Neural progenitor cell (in vitro differentiated cells): ENCODE measurements around the gene ALDH1A3. TPM values are rescaled to one million over a fixed set of nuclear protein-coding genes. Genes with fewer than 3 reads are reported as not detected.

Experiments
- DNase-seq: peaks from one replicate; pipeline ENCODE4 v3.0.0-alpha.2; 2016; ENCODE audit warnings: low spot score
- H2AFZ ChIP-seq: fragments of 200-600 bp; sonication (generic); replicated peaks from 2 replicates; pipeline ENCODE4 v1.6.1; 2016; ENCODE audit warnings: antibody characterized with exemption
- H3F3A ChIP-seq: fragments of 200-600 bp; sonication (generic); 2 replicates; pipeline ENCODE4 v1.6.1; 2016; ENCODE audit warnings: antibody characterized with exemption, low read depth
- H3K27ac ChIP-seq: fragments of 200-600 bp; sonication (generic); 2 replicates; pipeline ENCODE4 v1.5.1; 2016; ENCODE audit warnings: mild to moderate bottlenecking
- H3K27me3 ChIP-seq: fragments of 200-600 bp; sonication (generic); 2 replicates; pipeline ENCODE4 v1.6.1; 2016; ENCODE audit warnings: mild to moderate bottlenecking, moderate library complexity
- H3K36me3 ChIP-seq: fragments of 200-600 bp; sonication (generic); 2 replicates; pipeline ENCODE4 v1.5.1; 2016
- H3K4me1 ChIP-seq: fragments of 200-600 bp; sonication (generic); 2 replicates; pipeline ENCODE4 v1.6.1; 2016; ENCODE audit warnings: mixed run types
- H3K4me2 ChIP-seq: fragments of 200-600 bp; sonication (generic); 2 replicates; pipeline ENCODE4 v1.6.1; 2016
- H3K4me3 ChIP-seq: fragments of 200-600 bp; sonication (generic); 2 replicates; pipeline ENCODE4 v1.5.1; 2016
- H3K79me2 ChIP-seq: fragments of 200-600 bp; sonication (generic); 2 replicates; pipeline ENCODE4 v1.6.1; 2016; ENCODE audit warnings: low read depth
- H3K9ac ChIP-seq: fragments of 200-600 bp; sonication (generic); 2 replicates; pipeline ENCODE4 v1.6.1; 2016
- H3K9me3 ChIP-seq: fragments of 200-600 bp; sonication (generic); 2 replicates; pipeline ENCODE4 v1.5.1; 2016; ENCODE audit warnings: low read depth
- H4K20me1 ChIP-seq: fragments of 200-600 bp; sonication (generic); 2 replicates; pipeline ENCODE4 v1.6.1; 2016; ENCODE audit warnings: low read depth
- H3K27ac Mint-ChIP-seq: 3 replicates; pipeline ENCODE4 v1.8.0; 2021; ENCODE audit warnings: mixed read lengths
- H3K27me3 Mint-ChIP-seq: 2 replicates; pipeline ENCODE4 v1.8.0; 2022; ENCODE audit warnings: low read depth, mild to moderate bottlenecking, inconsistent platforms, moderate library complexity, mixed read lengths; ENCODE audit not compliant: insufficient read depth
- H3K36me3 Mint-ChIP-seq: 3 replicates; pipeline ENCODE4 v1.8.0; 2021; ENCODE audit warnings: mixed read lengths
- H3K4me1 Mint-ChIP-seq: 3 replicates; pipeline ENCODE4 v1.8.0; 2021; ENCODE audit warnings: mixed read lengths
- H3K4me3 Mint-ChIP-seq: 3 replicates; pipeline ENCODE4 v1.8.0; 2021; ENCODE audit warnings: mild to moderate bottlenecking, moderate library complexity, mixed read lengths
- H3K9me3 Mint-ChIP-seq: 3 replicates; pipeline ENCODE4 v1.8.0; 2020; ENCODE audit warnings: mixed read lengths
- EZH2 ChIP-seq: fragments of 200-600 bp; sonication (generic); IDR thresholded peaks from 2 replicates; pipeline ENCODE4 v1.6.1; 2017; ENCODE audit warnings: antibody characterized with exemption, mild to moderate bottlenecking, moderate library complexity
- EZH2phosphoT487 ChIP-seq: fragments of 200-600 bp; sonication (generic); IDR thresholded peaks from 2 replicates; pipeline ENCODE4 v1.6.1; 2017; ENCODE audit warnings: antibody characterized with exemption
- total RNA-seq: library from RNA; depleted of rRNA; stranded (reverse); fragments of >200 nt; gene quantifications from 2 replicates; pipeline ENCODE4 v1.2.3, GENCODE V29; 2015; ENCODE audit warnings: low replicate concordance
- TF ChIP-seq, protein P1 (sequence below): fragments of 200-600 bp; sonication (generic); IDR thresholded peaks from 2 replicates; pipeline ENCODE4 v1.5.1; 2017; ENCODE audit warnings: antibody characterized with exemption, mild to moderate bottlenecking

Gene ALDH1A3
- total RNA-seq, 1 donor from 2014 or later: 0.80 TPM

DNA sequence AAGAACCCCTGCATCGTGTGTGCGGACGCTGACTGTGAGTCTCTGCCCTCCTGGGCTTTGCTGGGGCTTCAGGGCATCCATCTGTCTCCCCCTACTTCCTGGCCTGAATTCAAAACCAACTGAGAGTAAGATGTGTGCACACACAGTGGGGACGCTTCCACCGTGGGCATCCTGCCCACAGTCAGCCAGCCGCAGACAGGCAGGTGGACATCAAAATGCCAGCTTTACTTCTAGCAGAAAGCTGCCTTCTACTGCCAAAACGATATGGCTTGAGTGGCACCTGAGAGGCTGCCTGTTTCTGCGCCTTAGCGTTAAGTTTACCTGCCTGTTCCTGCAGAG lies 18.5 kb downstream of the ALDH1A3 start:
- Mint-ChIP-seq H3K4me3 (no peak overlapping the region), H3K9me3 (no peaks in the 10 kb centered on the region), H3K36me3 (no peaks in the 10 kb centered on the region), H3K4me1 (peaks cover 34% of the 10 kb centered on the region), H3K27me3 (peaks cover 22% of the 10 kb centered on the region), H3K27ac (no peak overlapping the region)
- Histone ChIP-seq H3K36me3 (no peaks in the 10 kb centered on the region), H3K9me3 (no peaks in the 10 kb centered on the region), H3K27ac (no peak overlapping the region), H4K20me1 (no peaks in the 10 kb centered on the region), H3K4me2 (no peak overlapping the region), H3K4me1 (peaks cover 8% of the 10 kb centered on the region), H3K27me3 (no peaks in the 10 kb centered on the region), H3K4me3 (no peak overlapping the region), H3F3A (no peaks in the 10 kb centered on the region), H3K79me2 (no peaks in the 10 kb centered on the region), H2AFZ (no peak overlapping the region), H3K9ac (no peak overlapping the region)
- no peak for DNase-seq
- TF ChIP-seq EZH2 (no peak), EZH2phosphoT487 (no peak)
- TF ChIP-seq, protein P1, sequence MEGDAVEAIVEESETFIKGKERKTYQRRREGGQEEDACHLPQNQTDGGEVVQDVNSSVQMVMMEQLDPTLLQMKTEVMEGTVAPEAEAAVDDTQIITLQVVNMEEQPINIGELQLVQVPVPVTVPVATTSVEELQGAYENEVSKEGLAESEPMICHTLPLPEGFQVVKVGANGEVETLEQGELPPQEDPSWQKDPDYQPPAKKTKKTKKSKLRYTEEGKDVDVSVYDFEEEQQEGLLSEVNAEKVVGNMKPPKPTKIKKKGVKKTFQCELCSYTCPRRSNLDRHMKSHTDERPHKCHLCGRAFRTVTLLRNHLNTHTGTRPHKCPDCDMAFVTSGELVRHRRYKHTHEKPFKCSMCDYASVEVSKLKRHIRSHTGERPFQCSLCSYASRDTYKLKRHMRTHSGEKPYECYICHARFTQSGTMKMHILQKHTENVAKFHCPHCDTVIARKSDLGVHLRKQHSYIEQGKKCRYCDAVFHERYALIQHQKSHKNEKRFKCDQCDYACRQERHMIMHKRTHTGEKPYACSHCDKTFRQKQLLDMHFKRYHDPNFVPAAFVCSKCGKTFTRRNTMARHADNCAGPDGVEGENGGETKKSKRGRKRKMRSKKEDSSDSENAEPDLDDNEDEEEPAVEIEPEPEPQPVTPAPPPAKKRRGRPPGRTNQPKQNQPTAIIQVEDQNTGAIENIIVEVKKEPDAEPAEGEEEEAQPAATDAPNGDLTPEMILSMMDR: no peak

DNA sequence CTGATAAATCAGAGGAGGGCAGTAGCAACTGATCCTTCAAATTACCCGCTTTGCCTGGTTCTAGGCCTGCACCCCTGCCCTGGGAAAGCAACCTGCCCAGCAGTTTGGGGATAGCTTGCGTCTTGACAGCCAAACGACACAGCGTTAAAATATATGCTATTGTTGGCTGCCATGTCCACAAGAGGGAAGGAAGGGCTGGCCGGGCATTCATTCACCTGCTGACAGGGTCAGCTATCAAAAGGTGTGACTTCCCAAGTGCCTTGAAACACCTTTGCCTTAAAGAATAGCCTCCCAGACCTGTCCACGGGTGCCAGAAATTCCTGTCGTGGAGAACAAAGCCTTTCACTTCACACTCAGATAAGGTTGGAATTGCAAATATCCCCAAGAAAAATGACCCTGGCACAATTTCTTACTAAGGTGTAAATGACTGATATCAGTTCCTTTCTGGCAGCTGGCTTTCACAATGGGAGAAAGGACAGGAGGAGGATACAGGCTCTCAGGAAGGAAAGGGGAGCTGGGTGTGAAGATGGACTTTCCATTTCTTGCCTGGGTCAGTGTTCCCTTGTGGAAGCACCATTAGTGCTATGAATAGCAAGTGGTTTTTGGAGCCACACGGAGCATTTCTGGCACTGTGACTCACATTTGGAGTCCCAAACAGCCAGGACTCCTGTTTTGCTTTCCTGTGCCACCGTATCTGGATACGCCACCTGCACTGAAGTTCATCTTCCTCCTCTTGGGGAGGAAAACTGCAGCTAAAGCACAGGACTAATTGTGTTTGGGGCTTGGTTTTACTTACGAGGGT lies 19.2 kb downstream of the ALDH1A3 start:
- Histone ChIP-seq H3K4me1 (peaks cover 8% of the 10 kb centered on the region), H3F3A (no peaks in the 10 kb centered on the region), H3K9me3 (no peaks in the 10 kb centered on the region), H3K4me2 (no peak overlapping the region), H3K27ac (no peak overlapping the region), H3K4me3 (no peak overlapping the region), H3K36me3 (no peaks in the 10 kb centered on the region), H2AFZ (no peak overlapping the region), H3K9ac (no peak overlapping the region), H3K27me3 (no peaks in the 10 kb centered on the region), H4K20me1 (no peaks in the 10 kb centered on the region), H3K79me2 (no peaks in the 10 kb centered on the region)
- H3K4me3 Mint-ChIP-seq: no peak overlapping the region
- H3K27me3 Mint-ChIP-seq: peaks cover 21% of the 10 kb centered on the region
- no peaks in the 10 kb centered on the region for H3K9me3 Mint-ChIP-seq
- no peaks in the 10 kb centered on the region for H3K36me3 Mint-ChIP-seq
- peaks cover 33% of the 10 kb centered on the region for H3K4me1 Mint-ChIP-seq
- H3K27ac Mint-ChIP-seq: no peak overlapping the region
- DNase-seq: no peak
- no peak for TF ChIP-seq EZH2phosphoT487
- TF ChIP-seq, protein P1: no peak
- TF ChIP-seq EZH2: no peak

DNA sequence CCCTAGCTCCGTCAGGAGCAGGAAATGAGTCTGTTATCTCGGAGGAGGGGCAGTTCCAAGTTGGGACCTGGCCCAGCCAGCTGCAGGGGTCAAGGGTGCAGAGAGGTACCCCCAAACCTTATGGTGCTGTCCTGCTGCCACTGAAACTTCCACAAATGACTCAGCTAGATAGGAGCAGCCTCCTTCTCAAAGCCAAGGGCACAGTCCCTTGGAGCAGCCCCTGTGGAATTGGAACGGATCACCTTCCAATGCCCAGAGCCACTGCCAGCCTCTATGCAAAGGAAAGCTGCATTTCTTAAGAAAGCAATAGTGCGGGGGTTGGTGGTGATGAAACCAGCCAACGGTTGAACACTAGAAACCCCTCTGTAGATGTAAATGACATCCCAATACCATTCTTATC lies 20.0 kb downstream of the ALDH1A3 start:
- Mint-ChIP-seq H3K4me1 (peaks cover 33% of the 10 kb centered on the region), H3K27me3 (peaks cover 21% of the 10 kb centered on the region), H3K27ac (no peak overlapping the region), H3K4me3 (no peak overlapping the region), H3K9me3 (no peaks in the 10 kb centered on the region), H3K36me3 (no peaks in the 10 kb centered on the region)
- Histone ChIP-seq H3K36me3 (no peaks in the 10 kb centered on the region), H3K4me2 (no peak overlapping the region), H3K79me2 (no peaks in the 10 kb centered on the region), H3K4me3 (no peak overlapping the region), H3K4me1 (peaks cover 8% of the 10 kb centered on the region), H3K27ac (no peak overlapping the region), H3K9me3 (no peaks in the 10 kb centered on the region), H3K27me3 (no peaks in the 10 kb centered on the region), H2AFZ (no peak overlapping the region), H3K9ac (no peak overlapping the region), H3F3A (no peaks in the 10 kb centered on the region), H4K20me1 (no peaks in the 10 kb centered on the region)
- no peak for DNase-seq
- TF ChIP-seq EZH2 (no peak), EZH2phosphoT487 (no peak)
- TF ChIP-seq, protein P1: no peak
